Sigmoid colon (tissue), 4 donors: ENCODE data around the gene GTPBP8.

Experiments used
- CTCF ChIP-seq, 4 experiments: fragments of 450-650 bp in 3 of 4; fragments of 200-600 bp in 1 of 4; IDR thresholded peaks; one replicate each; pipeline ENCODE4 v1.5.1; 2016 to 2019; ENCODE audit warnings: antibody characterized with exemption in 4 of 4, mild to moderate bottlenecking in 3 of 4, moderate library complexity in 2 of 4
- POLR2A ChIP-seq, 2 donors: fragments of 450-650 bp; IDR thresholded peaks; one replicate each; pipeline ENCODE4 v1.6.1; 2016; ENCODE audit warnings: antibody characterized with exemption in 2 of 2, mild to moderate bottlenecking in 2 of 2, moderate library complexity in 2 of 2
- POLR2AphosphoS5 ChIP-seq, 4 donors: sonication (generic); formaldehyde crosslinking; IDR thresholded peaks; one replicate each; pipeline ENCODE4 v1.6.1; 2017; ENCODE audit warnings: antibody characterized with exemption in 4 of 4

- TF ChIP-seq POLR2A (IDR thresholded peaks at IDR 0.05), result no peak
- no peak for TF ChIP-seq CTCF (IDR thresholded peaks at IDR 0.05)
- no peak for TF ChIP-seq POLR2AphosphoS5 (IDR thresholded peaks at IDR 0.05)
Measured at GRCh38 chr3:112958811-112959560, 31.8 kb upstream of the GTPBP8 start.
